CD4-positive, alpha-beta T cell treated with Interleukin-6 at 100 ng/mL for 8 hours (primary cell): ENCODE data around the gene PAK6.
A peak's percentile ranks its signal among the peaks of the same experiment; 100 is the strongest.

Source experiments
- DNase-seq: peaks from one replicate; pipeline ENCODE4 v3.0.0-alpha.2; 2020; ENCODE audit warnings: mixed read lengths, low spot score

The PAK6 gene

DNA sequence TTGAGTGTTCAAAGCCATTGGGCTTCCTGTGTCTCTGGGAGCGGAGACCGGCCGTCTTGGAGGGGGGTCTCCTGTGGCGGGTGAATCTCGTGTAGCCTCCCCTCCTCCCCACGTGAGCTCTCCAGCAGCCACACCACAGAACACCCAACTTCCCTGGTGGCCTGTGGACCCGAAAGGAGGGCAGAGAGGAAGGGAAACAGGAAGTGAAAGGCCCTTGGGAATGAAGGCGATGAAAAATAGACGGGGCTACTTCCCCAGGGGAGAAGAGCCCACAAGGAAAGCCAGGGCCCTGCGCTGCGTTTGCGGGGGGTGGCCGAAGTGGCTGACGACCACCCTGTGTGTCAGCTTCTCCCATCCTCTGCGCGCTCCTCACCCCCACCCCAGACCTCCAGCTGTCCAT lies 38.6 kb downstream of the PAK6 start:
- DNase-seq, result no peak

DNA sequence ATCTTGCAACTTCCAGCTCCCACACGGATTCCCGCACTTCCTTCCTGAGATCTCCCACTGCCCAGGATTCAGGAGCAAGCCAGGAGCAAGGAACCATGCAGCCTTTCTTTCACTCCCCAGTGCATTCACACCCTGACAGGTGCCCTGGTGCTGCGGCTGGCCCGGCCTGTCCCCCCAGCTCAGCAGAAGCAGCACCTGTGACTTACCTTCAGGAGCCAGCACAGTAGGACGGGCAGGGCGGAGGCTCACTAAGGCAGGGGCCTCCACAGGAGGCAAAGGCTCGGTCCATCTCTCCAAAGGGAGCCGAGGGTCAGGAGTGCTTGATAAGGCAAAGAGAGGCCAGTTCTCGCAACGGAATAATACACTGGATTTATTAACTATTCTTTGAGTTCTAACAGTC lies 39.2 kb downstream of the PAK6 start:
- DNase-seq, result no peak

- DNase-seq, result peak; percentile 53
Observed at GRCh38 chr15:40279437-40280141, 40.7 kb downstream of the PAK6 start.

DNA sequence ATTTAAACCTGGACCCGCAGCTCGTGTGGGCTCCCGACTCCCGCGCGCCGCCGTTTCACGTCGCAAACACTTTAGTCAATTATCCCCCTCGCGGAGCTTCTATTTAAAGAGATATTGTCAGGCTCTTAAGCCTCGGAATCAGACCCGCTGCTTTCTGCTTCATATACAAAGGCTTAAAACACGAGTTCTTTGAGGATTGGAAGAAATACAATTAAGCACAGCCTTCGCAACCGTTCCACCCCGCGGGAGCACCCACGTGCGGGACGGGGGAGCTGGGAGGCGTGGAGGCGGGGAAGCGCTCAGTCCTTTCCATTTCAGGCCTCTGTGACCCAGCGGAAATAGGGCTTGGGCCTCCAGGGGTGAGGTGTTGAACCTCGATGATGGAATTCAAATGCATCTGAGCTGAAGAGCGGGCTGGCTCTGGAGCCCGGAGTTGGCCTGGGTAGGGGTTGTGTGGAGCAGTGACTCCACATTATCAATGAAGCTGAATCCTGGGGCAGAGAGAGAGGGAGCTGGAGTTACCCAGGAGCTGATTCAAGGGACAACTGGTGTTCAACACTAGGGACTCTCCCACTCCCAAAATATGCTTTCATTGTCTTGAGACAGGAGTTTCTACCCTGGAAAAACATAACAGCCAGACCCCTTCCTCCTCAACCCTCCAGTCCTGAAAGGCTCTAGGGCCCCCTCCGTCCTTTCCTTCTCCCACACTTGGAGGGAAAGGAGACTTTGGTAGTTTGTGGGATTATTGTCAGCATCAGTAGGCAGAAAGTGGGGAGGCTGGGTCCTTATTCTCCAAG lies 41.6 kb downstream of the PAK6 start:
- no peak for DNase-seq

GRCh38 chr15:40281057-40281800 lies 42.4 kb downstream of the PAK6 start:
- DNase-seq, result no peak

GRCh38 chr15:40281801-40282146 lies 42.9 kb downstream of the PAK6 start:
- no peak for DNase-seq

- DNase-seq, result peak; percentile 37
Observed at GRCh38 chr15:40282147-40282868, 43.4 kb downstream of the PAK6 start.

DNA sequence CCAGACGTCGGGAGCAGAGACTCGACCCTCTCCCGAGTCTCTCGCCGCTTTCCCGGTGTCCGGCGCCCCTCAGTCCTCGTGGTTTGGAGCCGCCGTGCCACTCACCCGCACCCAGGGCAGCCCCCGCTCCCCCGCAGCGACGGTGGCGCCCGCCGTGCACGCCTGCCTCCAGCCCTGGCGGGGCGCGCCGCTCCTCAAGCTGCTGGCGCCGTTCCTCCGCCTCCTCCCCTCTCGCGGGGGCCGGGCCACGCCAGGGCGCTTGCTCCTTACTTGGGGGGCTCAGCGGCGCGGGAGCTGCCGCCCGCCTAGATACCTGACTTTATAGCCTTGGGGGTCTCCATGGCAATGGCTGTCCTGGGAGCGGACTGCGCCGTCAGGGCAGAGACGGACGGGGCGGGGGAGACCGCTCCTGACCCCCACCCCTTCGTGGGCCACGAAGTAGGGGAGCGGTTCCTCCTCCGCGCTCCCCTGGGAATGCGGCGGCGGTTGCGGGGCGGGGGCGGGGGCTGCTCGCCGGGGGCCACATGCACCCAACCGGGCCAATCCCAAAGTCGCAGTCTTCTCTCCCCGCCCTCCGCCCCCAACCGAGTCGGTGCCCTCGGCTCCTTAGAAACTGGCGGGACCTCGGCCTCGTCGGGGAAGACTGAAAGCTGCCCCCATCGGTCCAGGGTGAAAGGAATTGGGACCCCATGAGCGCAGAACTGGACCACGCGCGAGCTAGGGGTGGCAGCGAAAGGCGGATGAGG lies 44.2 kb downstream of the PAK6 start, which contains the start of gene ANKRD63:
ANKRD63 (minus strand) TSS at position 196 of the 746 bp plus-strand sequence. CDS start 478 bp downstream, outside the sequence.
- no peak for DNase-seq

- DNase-seq, result no peak
Observed at GRCh38 chr15:40283615-40284300, 44.9 kb downstream of the PAK6 start.

- DNase-seq, result no peak
Observed at GRCh38 chr15:40285151-40285550, 46.3 kb downstream of the PAK6 start.

GRCh38 chr15:40285554-40286011 lies 46.7 kb downstream of the PAK6 start:
- DNase-seq, result no peak

DNA sequence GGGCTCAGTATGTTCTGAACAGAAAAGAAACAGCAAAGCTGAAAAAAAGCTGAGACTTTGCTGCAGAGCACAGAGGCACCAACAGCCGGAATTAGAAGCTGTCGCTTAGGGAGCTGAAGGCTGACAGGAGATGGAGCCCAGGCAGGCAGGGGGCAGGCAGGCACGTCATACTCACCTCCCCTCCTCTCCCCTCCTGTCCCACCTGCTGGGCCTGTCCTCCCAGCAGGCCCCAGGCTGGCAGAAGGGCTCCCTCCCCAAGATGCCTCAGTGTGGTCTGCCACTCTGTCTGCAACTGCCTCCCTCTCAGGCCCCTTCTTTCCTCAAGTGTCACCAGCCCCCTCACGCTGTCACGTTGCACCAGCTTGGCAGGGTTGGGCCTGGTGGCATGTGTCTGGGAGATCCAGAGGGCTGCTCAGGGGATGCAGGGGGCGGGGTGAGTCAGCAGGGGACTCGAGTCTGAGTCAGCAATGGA lies 47.2 kb downstream of the PAK6 start:
- no peak for DNase-seq

GRCh38 chr15:40286794-40287193 lies 47.9 kb downstream of the PAK6 start:
- DNase-seq, result no peak

DNA sequence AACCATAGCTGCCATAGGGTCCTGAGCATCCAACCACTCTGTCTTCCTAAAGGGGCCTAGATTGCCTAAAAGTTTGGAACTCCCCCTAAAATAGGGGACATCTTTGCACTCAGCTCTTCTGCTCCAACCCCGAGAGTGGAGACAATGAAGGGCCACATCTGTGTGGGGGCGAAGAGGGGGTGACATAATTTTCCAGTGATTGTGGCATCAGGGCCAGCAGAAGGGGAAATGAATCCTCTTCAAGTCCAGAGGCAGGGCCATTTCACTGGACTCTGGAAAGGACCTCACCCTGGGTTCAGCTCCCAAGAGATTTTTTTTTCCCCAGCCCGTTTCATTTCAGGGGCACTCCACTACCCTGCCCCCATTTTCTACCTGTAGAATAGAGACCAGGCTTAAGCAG lies 48.6 kb downstream of the PAK6 start:
- DNase-seq, result no peak

DNA sequence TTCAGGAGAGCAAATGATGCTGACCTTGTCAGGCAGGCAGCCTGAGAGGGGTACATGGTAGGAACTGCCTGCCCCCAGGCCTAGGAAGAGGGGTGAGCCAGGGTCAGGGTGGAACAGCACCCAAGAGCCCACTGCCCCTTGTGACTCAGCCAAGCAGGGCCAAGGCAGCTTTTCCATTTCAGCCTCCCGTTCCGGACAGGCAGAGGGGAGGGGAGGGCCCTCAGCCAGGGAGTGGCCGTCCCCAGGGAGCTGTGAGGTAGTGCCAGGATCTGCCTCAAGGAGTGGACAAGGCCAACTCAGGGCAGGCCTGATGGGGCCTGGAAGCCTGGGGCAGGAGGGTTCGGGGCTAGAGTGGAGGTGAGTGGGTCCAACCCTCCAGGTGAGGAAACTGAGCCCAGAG lies 49.1 kb downstream of the PAK6 start:
- no peak for DNase-seq

- no peak for DNase-seq
Observed at GRCh38 chr15:40289140-40289775, 50.4 kb downstream of the PAK6 start.

GRCh38 chr15:40290545-40290917 lies 51.7 kb downstream of the PAK6 start:
- DNase-seq, result no peak

DNA sequence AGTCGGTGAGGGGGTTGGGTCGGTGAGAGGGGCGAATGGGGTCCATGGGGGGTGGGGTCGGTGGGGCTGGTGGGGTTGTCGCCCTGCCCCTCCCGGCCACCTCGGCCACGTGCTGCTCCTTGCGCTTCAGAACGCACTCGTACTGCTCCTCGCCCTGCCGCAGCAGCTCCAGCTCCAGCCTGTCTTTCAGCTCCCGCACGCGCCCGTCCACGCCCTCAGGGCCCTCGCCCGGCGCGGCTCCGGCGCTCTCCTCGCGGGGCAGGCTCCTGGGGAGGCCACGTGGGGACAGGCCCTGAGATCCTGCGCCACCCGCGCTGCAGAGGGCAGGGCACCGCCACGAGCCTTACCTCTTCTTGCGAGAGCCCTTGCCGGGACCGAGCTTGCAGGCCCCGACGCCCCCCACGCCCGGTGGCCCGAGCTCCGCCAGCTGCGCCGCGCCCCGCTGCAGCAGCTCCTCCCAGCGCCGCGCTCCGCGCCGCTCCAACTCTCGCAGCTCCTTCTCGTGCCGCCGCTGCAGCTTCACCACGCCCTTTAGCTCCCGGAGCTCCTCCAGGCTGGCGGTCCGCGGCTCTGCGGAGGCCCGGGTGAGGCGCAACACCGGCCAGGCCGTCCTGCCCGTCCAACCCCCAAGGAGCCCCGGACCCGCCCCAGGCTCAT lies 52.2 kb downstream of the PAK6 start:
- DNase-seq, result no peak

DNA sequence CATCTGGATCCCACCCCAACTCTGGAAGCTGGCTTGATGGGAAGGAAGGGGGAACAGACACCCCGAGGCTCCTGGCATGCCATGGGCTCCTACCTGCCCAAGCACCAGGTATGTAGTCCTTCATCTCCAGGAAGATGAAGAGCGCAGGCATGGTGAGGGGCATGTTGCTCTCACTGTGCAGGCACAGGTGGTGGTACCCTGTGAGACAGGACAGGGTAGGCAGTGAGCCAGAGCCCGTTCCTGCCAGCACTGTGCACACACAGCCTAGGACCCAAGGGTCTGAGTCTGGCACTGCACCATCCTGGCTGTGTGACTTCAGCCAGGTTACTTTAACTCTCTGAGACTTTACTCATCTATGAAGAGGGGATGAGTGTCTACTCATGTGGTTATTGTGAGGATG lies 53.4 kb downstream of the PAK6 start:
- no peak for DNase-seq

DNA sequence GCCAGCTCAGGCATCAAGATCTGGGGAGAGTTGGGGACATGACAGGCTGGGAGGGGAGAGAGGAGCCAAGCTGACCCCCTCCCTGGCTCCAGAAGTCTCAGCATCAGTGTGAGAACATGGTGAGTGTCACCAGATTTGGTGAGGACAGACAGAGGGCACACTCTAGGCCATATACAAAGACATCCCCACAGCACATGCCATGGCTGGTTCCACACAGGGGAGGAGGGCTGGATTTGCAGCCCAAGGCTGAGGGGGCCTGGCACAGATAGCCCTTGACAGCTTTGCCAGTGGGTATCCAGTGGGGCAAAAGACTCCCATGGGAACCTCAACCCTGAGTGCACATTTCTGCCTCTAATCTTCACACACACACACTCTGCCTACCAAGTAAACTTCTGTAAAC lies 54.1 kb downstream of the PAK6 start:
- DNase-seq, result no peak
